Erythroblast (primary cell): ENCODE data around the gene DIRAS3.

Experiments
- GATA1 ChIP-seq: IDR thresholded peaks from 2 replicates; pipeline ENCODE4 v1.6.1; 2011; ENCODE audit warnings: low read depth, mild to moderate bottlenecking, control low read depth, low read length, moderate library complexity
- POLR2A ChIP-seq: IDR thresholded peaks from 2 replicates; pipeline ENCODE4 v1.6.1; 2011; ENCODE audit warnings: mild to moderate bottlenecking, low read length

DNA sequence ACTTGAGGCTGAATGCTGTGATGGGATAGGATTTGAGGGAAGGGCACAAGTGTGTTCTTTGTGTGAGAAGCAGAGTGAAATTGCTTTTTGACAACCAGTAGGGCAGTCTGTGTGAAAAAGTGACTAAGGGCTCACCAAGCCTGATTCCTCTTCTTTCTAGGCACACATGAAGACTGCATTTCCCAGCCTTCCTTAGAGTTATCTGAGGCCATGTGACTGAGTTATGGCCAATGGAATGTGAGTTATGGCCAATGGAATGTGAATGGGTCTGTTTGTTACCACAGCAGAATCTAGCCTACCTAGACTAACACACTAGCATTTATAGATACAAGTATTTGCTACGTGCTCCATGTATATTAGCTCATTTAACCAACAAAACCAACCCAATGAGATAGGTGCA is 35.3 kb upstream of the DIRAS3 start:
- TF ChIP-seq POLR2A (no peak), GATA1 (no peak)
